HG03097 (cell line): ENCODE results near the gene GBE1.

ENCODE experiments used
- ATAC-seq: cut with Tn5 transposase; IDR thresholded peaks from one replicate; pipeline ENCODE4 v1.9.1; 2021; ENCODE audit not compliant: unreplicated experiment, low FRiP score

The GBE1 gene

DNA sequence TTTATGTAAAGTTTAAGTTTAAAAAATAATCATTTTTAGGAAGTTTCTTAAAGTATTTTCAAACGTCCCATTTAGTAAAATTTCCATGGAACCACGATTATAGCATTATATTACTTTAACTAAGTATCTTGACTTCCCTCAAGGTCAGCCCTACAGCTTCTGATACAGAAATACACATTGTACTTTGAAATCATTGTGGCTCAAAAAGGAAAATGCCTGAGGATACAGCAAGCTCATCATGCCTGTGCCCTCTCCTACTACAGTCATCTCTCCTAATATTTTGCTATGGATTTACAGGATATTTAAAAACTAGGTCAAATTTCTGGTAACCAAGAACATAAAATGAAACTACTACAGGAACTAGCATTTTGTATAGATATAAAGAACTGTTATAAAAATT is 51.8 kb downstream of the GBE1 start:
- ATAC-seq, result no peak

DNA sequence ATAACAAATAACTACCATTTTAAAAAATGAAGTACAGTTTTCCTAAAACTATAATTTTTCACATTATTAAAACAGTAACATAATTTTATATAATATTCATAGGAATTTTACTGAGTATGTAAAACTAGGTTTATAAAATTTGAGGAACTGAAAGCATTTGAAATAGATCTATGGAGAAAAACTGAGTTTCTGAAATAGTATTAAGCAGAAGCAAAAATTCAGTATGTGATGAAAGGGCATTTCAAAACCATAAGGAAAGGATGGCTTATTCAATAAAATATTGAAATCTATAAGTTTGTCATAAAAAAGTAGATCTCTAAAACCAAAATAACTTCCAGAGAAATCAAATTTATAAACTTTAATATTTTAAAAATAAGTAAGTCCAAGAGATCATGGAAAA is 53.4 kb downstream of the GBE1 start:
- no peak for ATAC-seq

DNA sequence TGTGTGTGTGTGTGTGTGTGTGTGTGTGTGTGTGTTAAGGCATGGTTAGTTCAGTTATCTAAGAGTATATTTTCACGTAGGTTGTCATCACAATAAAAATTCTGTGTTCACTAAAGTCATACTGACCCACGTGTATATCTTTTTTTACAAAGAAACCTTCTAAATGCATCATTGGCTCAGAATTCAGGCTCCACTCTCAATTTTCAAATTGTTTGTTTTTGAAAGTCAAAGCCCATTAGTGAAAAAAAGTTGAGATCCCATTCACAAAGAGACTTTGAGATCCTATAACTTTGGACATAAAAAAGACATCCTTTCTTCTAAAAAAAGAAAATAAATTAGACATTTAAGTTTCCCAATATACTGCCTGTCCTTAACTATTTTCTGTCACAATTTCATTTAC is 59.3 kb downstream of the GBE1 start:
- no peak for ATAC-seq

- ATAC-seq, result no peak
These were observed 61.7 kb downstream of the GBE1 start for GRCh38 chr3:81699536-81700320.

GRCh38 chr3:81696090-81696489 is 65.4 kb downstream of the GBE1 start:
- ATAC-seq, result no peak

DNA sequence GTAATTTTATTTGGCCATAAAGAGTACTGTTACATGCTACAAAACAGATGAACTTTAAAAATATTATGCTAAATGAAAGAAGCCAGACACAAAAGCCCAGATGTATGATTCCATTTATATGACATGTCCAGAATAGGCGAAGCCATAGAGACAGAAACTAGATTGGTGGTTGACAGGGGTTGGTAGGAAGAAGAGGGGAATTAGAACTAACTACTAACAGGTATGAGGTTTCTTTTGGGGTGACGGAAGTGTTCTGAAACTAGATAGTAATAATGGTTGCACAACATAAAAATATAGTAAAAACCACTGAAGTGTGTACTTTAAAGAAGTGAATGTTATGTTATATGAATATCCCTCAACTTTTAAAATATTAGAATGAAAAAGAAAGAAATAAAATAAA is 66.1 kb downstream of the GBE1 start:
- ATAC-seq, result no peak

DNA sequence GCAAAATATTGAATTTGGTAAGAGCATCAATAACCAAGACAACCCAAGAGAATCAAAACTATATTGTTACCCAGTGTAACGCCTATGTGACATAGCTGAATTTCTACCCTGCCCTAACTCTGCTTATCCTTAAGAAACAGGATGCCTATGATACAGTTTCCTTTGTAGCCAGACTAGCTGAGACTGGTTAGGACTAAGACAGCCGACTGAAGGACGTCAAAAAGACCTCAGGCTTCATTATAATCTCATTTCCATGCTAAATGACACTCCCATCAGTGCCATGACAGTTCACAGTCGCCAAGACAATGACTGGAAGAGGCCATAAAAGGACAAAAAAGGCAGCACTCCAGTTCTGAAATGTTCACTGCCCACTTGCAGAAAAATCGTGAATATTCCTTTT is 66.8 kb downstream of the GBE1 start:
- no peak for ATAC-seq

DNA sequence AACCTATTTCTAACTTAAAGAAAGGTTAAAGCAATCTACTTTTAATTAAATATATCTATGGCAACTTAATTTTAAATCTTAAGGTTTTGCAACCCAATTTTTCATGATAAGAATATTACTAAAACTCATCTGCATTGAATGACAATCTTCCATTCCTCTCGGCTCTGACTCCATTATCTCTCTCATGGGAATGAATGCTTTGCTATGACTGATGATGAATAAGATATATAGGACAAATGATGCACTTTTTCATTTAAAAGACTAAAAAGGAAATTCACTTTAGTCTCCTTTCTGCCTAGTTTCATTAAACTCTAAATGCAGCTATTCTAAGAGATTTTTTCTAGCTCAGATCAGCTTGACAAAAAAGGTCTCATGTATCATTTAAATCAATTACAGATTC is 68.7 kb downstream of the GBE1 start:
- no peak for ATAC-seq

- no peak for ATAC-seq
These were observed 71.8 kb downstream of the GBE1 start for GRCh38 chr3:81689617-81690016.

GRCh38 chr3:81684751-81685395 is 76.6 kb downstream of the GBE1 start:
- no peak for ATAC-seq

GRCh38 chr3:81676706-81677456 is 84.6 kb downstream of the GBE1 start:
- no peak for ATAC-seq

GRCh38 chr3:81674690-81675089 is 86.8 kb downstream of the GBE1 start:
- no peak for ATAC-seq

DNA sequence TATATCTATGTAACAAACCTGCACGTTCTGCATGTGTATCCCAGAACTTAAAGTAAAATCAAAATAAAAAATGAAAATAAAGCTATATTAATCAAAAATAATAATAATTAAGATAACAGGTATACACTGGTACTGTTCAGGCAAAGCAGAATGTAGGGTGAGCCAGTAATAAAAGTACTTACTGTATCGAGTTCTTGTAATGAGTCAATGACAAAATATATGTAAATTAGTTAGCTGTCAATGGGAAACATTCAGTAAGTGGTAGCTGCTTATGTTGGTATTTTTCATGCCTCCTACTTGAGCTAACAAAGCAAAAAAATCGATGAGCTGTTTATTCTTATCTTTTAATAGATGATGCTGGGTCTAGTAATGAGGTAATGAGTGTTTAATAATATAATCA is 93.2 kb downstream of the GBE1 start:
- no peak for ATAC-seq

GRCh38 chr3:81666502-81667121 is 94.8 kb downstream of the GBE1 start:
- no peak for ATAC-seq

- no peak for ATAC-seq
These were observed 98.3 kb downstream of the GBE1 start for GRCh38 chr3:81663114-81663513.

- ATAC-seq, result no peak
These were observed 101.4 kb downstream of the GBE1 start for GRCh38 chr3:81660036-81660435.

DNA sequence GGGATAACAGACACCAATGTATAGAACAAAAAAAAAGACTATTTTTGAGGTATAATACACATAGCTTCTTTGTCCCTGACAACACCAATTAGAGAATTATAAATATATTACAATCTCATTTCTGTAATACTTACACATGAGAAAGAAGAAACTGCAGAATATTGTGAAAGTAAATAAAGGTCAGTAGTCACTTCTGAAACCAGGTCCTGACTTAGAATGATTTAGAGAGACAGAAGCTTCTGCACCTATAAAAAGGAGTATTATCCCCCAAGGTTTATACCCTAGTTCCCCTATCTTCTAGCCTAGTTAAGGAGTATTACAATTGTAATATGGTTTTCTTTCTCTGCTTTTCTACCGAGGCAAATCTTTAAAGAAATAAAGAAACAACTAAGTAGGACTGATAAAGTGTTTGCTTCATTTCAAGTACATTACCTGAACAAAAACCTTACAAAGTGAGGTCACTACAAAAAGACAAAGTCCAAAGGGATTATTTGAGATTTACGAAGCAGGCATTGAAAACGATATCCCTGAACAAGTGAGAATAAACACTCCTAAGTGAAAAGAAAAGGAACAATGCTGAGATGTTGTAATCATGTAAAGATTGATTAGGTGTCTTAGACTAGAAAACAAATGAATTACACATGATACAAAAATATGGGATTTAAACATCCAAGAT is 103.0 kb downstream of the GBE1 start:
- ATAC-seq, result no peak

- ATAC-seq, result no peak
These were observed 110.3 kb downstream of the GBE1 start for GRCh38 chr3:81651139-81651538.

- no peak for ATAC-seq
These were observed 111.3 kb downstream of the GBE1 start for GRCh38 chr3:81650187-81650586.

DNA sequence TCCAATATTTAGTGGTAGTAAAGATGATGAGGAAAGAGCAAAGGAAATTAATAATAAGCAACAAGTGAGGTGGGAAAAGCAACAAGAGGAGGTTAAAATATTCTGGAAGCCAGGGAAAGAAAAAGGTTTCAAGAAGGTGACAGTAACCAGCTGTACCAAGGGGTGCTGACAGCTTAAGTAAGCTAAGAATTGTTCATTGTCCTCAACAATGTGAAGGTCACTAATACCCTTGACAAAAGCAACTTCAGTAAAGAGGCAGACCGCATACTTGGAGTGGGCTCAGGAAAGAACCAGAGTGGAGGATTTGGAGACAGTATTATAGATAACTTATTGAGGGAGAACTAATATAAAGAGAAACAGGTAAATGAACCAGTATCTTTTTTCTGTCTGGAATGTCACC is 116.2 kb downstream of the GBE1 start:
- ATAC-seq, result no peak

GRCh38 chr3:81643721-81644120 is 117.7 kb downstream of the GBE1 start:
- ATAC-seq, result no peak
